ENCODE results near the gene CDCP1.

Gene CDCP1

DNA sequence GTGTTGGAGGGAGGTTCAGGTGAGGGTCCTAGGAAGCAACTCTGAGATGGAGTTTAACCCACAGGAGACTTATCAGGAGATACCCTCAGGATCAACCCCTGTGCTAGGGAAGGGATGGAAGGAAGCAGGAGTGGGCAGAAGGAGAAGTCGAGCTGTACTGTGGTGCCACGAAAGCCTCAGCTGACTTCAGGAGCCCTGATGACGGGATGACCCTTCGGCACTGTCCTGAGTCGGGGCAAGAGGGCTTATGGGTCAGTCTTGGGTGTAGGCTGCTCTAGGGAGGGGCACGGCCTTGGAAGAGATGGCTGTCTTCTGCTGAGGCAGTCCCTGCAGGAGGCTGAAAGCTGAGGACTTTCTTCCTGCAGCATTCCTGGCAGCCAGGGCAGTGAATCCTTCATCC is 112.4 kb downstream of the CDCP1 start:
- Histone ChIP-seq H3K4me3 (no peak overlapping the region), H3K27ac (peak overlapping the region in 1 of 2 donors; percentile 84)
- DNase-seq (ENCODE audit: low spot score): no peak
- TF ChIP-seq, protein P1, sequence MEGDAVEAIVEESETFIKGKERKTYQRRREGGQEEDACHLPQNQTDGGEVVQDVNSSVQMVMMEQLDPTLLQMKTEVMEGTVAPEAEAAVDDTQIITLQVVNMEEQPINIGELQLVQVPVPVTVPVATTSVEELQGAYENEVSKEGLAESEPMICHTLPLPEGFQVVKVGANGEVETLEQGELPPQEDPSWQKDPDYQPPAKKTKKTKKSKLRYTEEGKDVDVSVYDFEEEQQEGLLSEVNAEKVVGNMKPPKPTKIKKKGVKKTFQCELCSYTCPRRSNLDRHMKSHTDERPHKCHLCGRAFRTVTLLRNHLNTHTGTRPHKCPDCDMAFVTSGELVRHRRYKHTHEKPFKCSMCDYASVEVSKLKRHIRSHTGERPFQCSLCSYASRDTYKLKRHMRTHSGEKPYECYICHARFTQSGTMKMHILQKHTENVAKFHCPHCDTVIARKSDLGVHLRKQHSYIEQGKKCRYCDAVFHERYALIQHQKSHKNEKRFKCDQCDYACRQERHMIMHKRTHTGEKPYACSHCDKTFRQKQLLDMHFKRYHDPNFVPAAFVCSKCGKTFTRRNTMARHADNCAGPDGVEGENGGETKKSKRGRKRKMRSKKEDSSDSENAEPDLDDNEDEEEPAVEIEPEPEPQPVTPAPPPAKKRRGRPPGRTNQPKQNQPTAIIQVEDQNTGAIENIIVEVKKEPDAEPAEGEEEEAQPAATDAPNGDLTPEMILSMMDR (IDR thresholded peaks at IDR 0.05): no peak

Measured in coronary artery (tissue), 2 donors.